H9 (cell line): ENCODE data around the gene SLC1A7. TPM values are rescaled to one million over a fixed set of nuclear protein-coding genes. Genes with fewer than 3 reads are reported as not detected.

ENCODE experiments used
- DNase-seq: peaks from one replicate; pipeline ENCODE4 v3.0.0-alpha.2; 2017
- H2AFZ ChIP-seq: one replicate; pipeline ENCODE4 v1.6.1; 2013; ENCODE audit warnings: mild to moderate bottlenecking, low read length, control low read depth, moderate library complexity
- H2AK5ac ChIP-seq: 2 replicates; pipeline ENCODE4 v1.6.1; 2013; ENCODE audit warnings: low read length, control low read depth, mixed read lengths; ENCODE audit not compliant: insufficient read length
- H2BK120ac ChIP-seq: one replicate; pipeline ENCODE4 v1.6.1; 2013; ENCODE audit warnings: low read depth, mild to moderate bottlenecking, low read length, control low read depth, inconsistent platforms; ENCODE audit not compliant: poor library complexity, severe bottlenecking
- H2BK12ac ChIP-seq: 2 replicates; pipeline ENCODE4 v1.6.1; 2013; ENCODE audit warnings: low read length, control low read depth, mixed read lengths, low read depth; ENCODE audit not compliant: insufficient read length
- H2BK15ac ChIP-seq: 2 replicates; pipeline ENCODE4 v1.6.1; 2013; ENCODE audit warnings: low read depth, low read length, control low read depth
- H2BK20ac ChIP-seq: one replicate; pipeline ENCODE4 v1.6.1; 2013; ENCODE audit warnings: low read depth, mild to moderate bottlenecking, low read length, control low read depth, inconsistent platforms; ENCODE audit not compliant: poor library complexity, severe bottlenecking
- H2BK5ac ChIP-seq: 2 replicates; pipeline ENCODE4 v1.6.1; 2013; ENCODE audit warnings: low read length, control low read depth, mixed read lengths; ENCODE audit not compliant: insufficient read length
- H3K14ac ChIP-seq: 2 replicates; pipeline ENCODE4 v1.6.1; 2013; ENCODE audit warnings: low read length, control low read depth; ENCODE audit not compliant: insufficient read depth
- H3K18ac ChIP-seq: 2 replicates; pipeline ENCODE4 v1.6.1; 2013; ENCODE audit warnings: low read depth, mild to moderate bottlenecking, mixed read lengths, low read length, control low read depth; ENCODE audit not compliant: insufficient read length
- H3K23ac ChIP-seq: 2 replicates; pipeline ENCODE4 v1.6.1; 2013; ENCODE audit warnings: low read length, control low read depth, mixed read lengths, low read depth; ENCODE audit not compliant: insufficient read length
- H3K23me2 ChIP-seq: 2 replicates; pipeline ENCODE4 v1.6.1; 2013; ENCODE audit warnings: low read depth, mild to moderate bottlenecking, mixed read lengths, low read length, control low read depth; ENCODE audit not compliant: insufficient read length, poor library complexity, severe bottlenecking
- H3K27ac ChIP-seq: 2 replicates; pipeline ENCODE4 v1.5.1; 2013; ENCODE audit warnings: low read length, control low read depth, mixed read lengths, low read depth; ENCODE audit not compliant: insufficient read length
- H3K27me3 ChIP-seq: 2 replicates; pipeline ENCODE4 v1.6.1; 2013; ENCODE audit warnings: low read length, control low read depth, inconsistent platforms; ENCODE audit not compliant: insufficient read depth
- H3K4ac ChIP-seq: 2 replicates; pipeline ENCODE4 v1.6.1; 2013; ENCODE audit warnings: low read depth, mild to moderate bottlenecking, control low read depth, inconsistent platforms, low read length, moderate library complexity
- H3K4me1 ChIP-seq: 2 replicates; pipeline ENCODE4 v1.6.1; 2013; ENCODE audit warnings: low read length, control low read depth, inconsistent platforms; ENCODE audit not compliant: insufficient read depth
- H3K4me2 ChIP-seq: 2 replicates; pipeline ENCODE4 v1.6.1; 2013; ENCODE audit warnings: low read length, control low read depth, mixed read lengths; ENCODE audit not compliant: insufficient read length, insufficient read depth
- H3K56ac ChIP-seq: 2 replicates; pipeline ENCODE4 v1.6.1; 2013; ENCODE audit warnings: low read depth, mild to moderate bottlenecking, mixed read lengths, low read length, control low read depth; ENCODE audit not compliant: insufficient read length
- H3K79me1 ChIP-seq: 2 replicates; pipeline ENCODE4 v1.6.1; 2013; ENCODE audit warnings: low read depth, mild to moderate bottlenecking, moderate library complexity, low read length, control low read depth, inconsistent platforms; ENCODE audit not compliant: insufficient read depth, poor library complexity, severe bottlenecking
- H3K79me2 ChIP-seq: 2 replicates; pipeline ENCODE4 v1.6.1; 2013; ENCODE audit warnings: low read length, control low read depth, inconsistent platforms; ENCODE audit not compliant: insufficient read depth
- H3K9ac ChIP-seq: 2 replicates; pipeline ENCODE4 v1.6.1; 2013; ENCODE audit warnings: low read length, control low read depth, mixed read lengths; ENCODE audit not compliant: insufficient read length; ENCODE audit errors: extremely low read depth
- H3K9me3 ChIP-seq: one replicate; pipeline ENCODE4 v1.6.1; 2013; ENCODE audit warnings: low read depth, low read length, inconsistent platforms; ENCODE audit not compliant: control insufficient read depth
- H3T11ph ChIP-seq: one replicate; pipeline ENCODE4 v1.6.1; 2013; ENCODE audit warnings: mild to moderate bottlenecking, low read length, control low read depth, inconsistent platforms
- H4K20me1 ChIP-seq: one replicate; pipeline ENCODE4 v1.6.1; 2013; ENCODE audit not compliant: control insufficient read depth, insufficient read length, insufficient read depth
- H4K5ac ChIP-seq: 2 replicates; pipeline ENCODE4 v1.6.1; 2013; ENCODE audit warnings: low read depth, mild to moderate bottlenecking, mixed read lengths, low read length, control low read depth; ENCODE audit not compliant: insufficient read length
- H4K8ac ChIP-seq: replicated peaks from 2 replicates; pipeline ENCODE4 v1.6.1; 2013; ENCODE audit warnings: low read length, control low read depth, mixed read lengths, low read depth; ENCODE audit not compliant: insufficient read length
- H4K91ac ChIP-seq: 2 replicates; pipeline ENCODE4 v1.6.1; 2013; ENCODE audit warnings: low read depth, mild to moderate bottlenecking, moderate library complexity, mixed read lengths, low read length, control low read depth; ENCODE audit not compliant: insufficient read length
- H3K27ac Mint-ChIP-seq, 3 experiments: 2 replicates in 2 of 3; 3 replicates in 1 of 3; pipeline ENCODE4 v1.8.0; 2020 to 2021; ENCODE audit warnings: mixed read lengths in 3 of 3, mild to moderate bottlenecking in 1 of 3, moderate library complexity in 1 of 3
- H3K27me3 Mint-ChIP-seq: 2 replicates; pipeline ENCODE4 v1.8.0; 2021; ENCODE audit warnings: low read depth, mild to moderate bottlenecking, moderate library complexity, mixed read lengths
- H3K36me3 Mint-ChIP-seq, 3 experiments: 2 replicates in 2 of 3; 3 replicates in 1 of 3; pipeline ENCODE4 v1.8.0; 2020 to 2021; ENCODE audit warnings: low read depth in 3 of 3, mixed read lengths in 3 of 3; ENCODE audit not compliant: insufficient read depth in 1 of 3
- H3K4me1 Mint-ChIP-seq, 2 experiments: 2 replicates each; pipeline ENCODE4 v1.8.0; 2020; ENCODE audit warnings: mixed read lengths in 2 of 2
- H3K4me3 Mint-ChIP-seq, 2 experiments: 2 replicates in 1 of 2; 3 replicates in 1 of 2; pipeline ENCODE4 v1.8.0; 2020 to 2021; ENCODE audit warnings: mild to moderate bottlenecking in 2 of 2, mixed read lengths in 2 of 2, moderate library complexity in 1 of 2
- H3K9me3 Mint-ChIP-seq, 2 experiments: 2 replicates in 1 of 2; 3 replicates in 1 of 2; pipeline ENCODE4 v1.8.0; 2020; ENCODE audit warnings: mild to moderate bottlenecking in 2 of 2, mixed read lengths in 2 of 2, moderate library complexity in 1 of 2
- WGBS: extraction: QIAGEN DNeasy Blood & Tissue Kit; methylation state at CpG from one replicate; pipeline ENCODE4 v1.1.7; 2013; ENCODE audit warnings: missing lambda C conversion rate, low lambda C conversion rate, mixed read lengths; ENCODE audit not compliant: insufficient read length; ENCODE audit errors: extremely low coverage; 5-methylcytosine and 5-hydroxymethylcytosine counted together
- total RNA-seq: library from RNA; stranded (reverse); gene quantifications from 2 replicates; pipeline ENCODE4 v1.2.1, GENCODE V29; 2021
- TF ChIP-seq, protein P1 (sequence below): fragments of 200-600 bp; sonication (generic); conservative IDR thresholded peaks from 3 replicates; pipeline ENCODE4 v1.8.0; 2021; ENCODE audit warnings: antibody characterized with exemption, mild to moderate bottlenecking

The SLC1A7 gene
- total RNA-seq, 1 experiment from 2014 or later: not detected

GRCh38 chr1:53134961-53135734 lies 7.3 kb downstream of the SLC1A7 start:
- no peak overlapping the region for H3K56ac ChIP-seq
- no CpG with 5 or more reads among the region's 23 CpGs for WGBS
- no peak overlapping the region for H3T11ph ChIP-seq
- H3K23me2 ChIP-seq: no peaks in the 10 kb centered on the region
- H3K79me1 ChIP-seq: no peaks in the 10 kb centered on the region
- Mint-ChIP-seq H3K27me3 (peaks cover 18% of the 10 kb centered on the region), H3K27ac (no peak overlapping the region; a peak in 1 of 7 replicates), H3K4me1 (peaks cover 11 to 25% of the 10 kb centered on the region in 2 experiments), H3K4me3 (no peak overlapping the region), H3K9me3 (peaks cover 18 to 21% of the 10 kb centered on the region in 2 experiments), H3K36me3 (peaks cover 5 to 18% (median 7%) of the 10 kb centered on the region in 3 experiments)
- DNase-seq: no peak
- no peak overlapping the region for H3K14ac ChIP-seq
- no peak overlapping the region for H2AFZ ChIP-seq
- H4K91ac ChIP-seq: no peak overlapping the region
- H4K20me1 ChIP-seq: no peaks in the 10 kb centered on the region
- no peak overlapping the region for H3K4ac ChIP-seq
- no peak overlapping the region for H3K27ac ChIP-seq
- H3K4me2 ChIP-seq: no peak overlapping the region
- H2BK120ac ChIP-seq: no peak overlapping the region
- H3K9ac ChIP-seq: no peak overlapping the region
- H3K9me3 ChIP-seq: peaks cover 5% of the 10 kb centered on the region
- H3K27me3 ChIP-seq: no peaks in the 10 kb centered on the region
- no peak overlapping the region for H2BK5ac ChIP-seq
- no peak overlapping the region for H4K5ac ChIP-seq
- no peak overlapping the region for H2BK12ac ChIP-seq
- H3K18ac ChIP-seq: no peak overlapping the region
- no peak overlapping the region for H2BK20ac ChIP-seq
- no peak overlapping the region for H4K8ac ChIP-seq
- H3K23ac ChIP-seq: no peak overlapping the region
- TF ChIP-seq, protein P1, sequence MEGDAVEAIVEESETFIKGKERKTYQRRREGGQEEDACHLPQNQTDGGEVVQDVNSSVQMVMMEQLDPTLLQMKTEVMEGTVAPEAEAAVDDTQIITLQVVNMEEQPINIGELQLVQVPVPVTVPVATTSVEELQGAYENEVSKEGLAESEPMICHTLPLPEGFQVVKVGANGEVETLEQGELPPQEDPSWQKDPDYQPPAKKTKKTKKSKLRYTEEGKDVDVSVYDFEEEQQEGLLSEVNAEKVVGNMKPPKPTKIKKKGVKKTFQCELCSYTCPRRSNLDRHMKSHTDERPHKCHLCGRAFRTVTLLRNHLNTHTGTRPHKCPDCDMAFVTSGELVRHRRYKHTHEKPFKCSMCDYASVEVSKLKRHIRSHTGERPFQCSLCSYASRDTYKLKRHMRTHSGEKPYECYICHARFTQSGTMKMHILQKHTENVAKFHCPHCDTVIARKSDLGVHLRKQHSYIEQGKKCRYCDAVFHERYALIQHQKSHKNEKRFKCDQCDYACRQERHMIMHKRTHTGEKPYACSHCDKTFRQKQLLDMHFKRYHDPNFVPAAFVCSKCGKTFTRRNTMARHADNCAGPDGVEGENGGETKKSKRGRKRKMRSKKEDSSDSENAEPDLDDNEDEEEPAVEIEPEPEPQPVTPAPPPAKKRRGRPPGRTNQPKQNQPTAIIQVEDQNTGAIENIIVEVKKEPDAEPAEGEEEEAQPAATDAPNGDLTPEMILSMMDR: no peak
- H3K79me2 ChIP-seq: no peaks in the 10 kb centered on the region
- no peak overlapping the region for H2BK15ac ChIP-seq
- no peak overlapping the region for H2AK5ac ChIP-seq
- H3K4me1 ChIP-seq: no peaks in the 10 kb centered on the region
